CD4-positive, alpha-beta T cell treated with Interleukin-10 for 1 hour (primary cell): ENCODE data around the gene TRA2B.
A peak's percentile ranks its signal among the peaks of the same experiment; 100 is the strongest.

ENCODE experiments used
- DNase-seq: peaks from one replicate; pipeline ENCODE4 v3.0.0-alpha.2; 2020

Gene TRA2B

DNA sequence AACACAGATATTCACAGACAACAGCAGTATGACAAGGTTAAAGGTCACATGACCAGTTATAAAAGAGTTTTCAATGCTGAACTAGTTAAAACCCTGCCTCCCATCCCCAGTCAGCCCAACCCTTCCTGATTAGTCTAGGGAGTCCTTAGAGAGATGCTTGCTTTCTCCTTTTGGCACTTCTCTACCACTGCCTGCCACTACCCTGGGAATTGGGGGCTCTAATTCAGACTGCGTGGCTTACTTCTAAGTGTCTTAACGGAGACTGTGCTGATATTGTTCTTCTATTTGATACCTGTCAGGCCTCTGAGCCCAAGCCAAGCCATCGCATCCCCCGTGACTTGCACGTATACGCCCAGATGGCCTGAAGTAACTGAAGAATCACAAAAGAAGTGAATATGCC is 11.7 kb upstream of the TRA2B start:
- no peak for DNase-seq

- no peak for DNase-seq
Observed at GRCh38 chr3:185948292-185948691, 10.5 kb upstream of the TRA2B start.

- DNase-seq: no peak
Observed at GRCh38 chr3:185943760-185944106, 5.9 kb upstream of the TRA2B start.

GRCh38 chr3:185942907-185943759 is 5.3 kb upstream of the TRA2B start:
- DNase-seq: peak; percentile 89

- no peak for DNase-seq
Observed at GRCh38 chr3:185942396-185942795, 4.6 kb upstream of the TRA2B start.

DNA sequence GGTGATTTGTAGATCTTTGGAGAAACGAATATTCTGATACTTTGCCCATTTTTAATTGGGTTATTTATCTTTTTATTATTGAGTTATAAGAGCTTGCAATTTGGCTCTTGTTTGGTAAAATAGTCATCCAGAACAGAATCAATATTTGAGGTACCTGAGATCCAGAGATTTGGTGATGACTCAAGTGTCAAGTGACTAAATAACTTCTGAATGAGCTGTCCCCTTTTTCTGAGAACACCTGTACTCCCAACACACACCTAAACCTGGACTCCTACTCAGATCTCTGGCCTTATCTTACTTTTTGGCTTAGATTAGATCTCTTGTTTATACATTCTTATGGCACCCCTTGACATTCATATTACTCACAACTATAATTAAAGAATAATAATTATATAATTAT is 3.1 kb upstream of the TRA2B start:
- DNase-seq: no peak

- DNase-seq: no peak
Observed at GRCh38 chr3:185939721-185940120, 1.9 kb upstream of the TRA2B start.

DNA sequence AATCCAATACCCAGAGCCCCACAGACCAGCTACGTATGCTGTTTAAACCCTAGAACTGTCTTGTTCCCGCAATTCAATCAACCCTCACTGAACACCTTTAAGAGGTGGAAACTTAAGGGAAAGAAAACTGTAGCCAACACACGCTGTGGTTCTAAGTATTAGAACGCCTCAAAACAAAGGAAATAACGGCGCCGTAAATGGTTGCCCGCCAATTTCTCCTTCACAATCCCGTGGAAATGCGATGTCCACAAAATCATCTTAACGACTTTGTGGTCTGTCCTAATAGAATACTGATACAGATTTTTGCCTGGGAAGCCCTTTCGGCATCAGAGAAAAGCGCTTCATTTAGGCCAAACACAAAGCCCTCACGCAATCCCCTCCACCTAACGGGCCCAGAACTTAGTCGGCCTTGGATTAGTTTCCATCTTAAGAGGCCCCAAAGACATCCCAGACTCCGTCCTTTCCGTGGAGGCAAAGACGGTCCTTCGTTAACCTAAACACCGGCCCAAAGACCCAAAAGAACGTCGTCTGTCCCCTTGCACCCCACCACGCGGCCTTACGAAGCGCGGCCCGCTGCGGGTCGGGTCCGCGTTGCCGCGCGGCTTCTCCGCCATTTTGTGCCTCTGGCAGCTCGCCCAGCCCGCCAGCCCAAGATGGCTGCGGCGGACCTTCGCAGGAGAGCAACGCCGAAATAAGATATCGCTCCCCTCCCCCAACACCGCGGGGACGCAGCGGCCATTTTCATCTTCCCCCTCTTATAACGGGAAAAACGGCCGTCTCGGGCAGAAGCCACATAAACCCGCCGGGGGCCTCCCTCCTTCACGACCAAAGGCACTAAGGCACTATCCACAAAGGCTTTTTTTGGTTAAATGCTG is 763 bp downstream of the TRA2B start:
- peak; percentile 88 for DNase-seq

DNA sequence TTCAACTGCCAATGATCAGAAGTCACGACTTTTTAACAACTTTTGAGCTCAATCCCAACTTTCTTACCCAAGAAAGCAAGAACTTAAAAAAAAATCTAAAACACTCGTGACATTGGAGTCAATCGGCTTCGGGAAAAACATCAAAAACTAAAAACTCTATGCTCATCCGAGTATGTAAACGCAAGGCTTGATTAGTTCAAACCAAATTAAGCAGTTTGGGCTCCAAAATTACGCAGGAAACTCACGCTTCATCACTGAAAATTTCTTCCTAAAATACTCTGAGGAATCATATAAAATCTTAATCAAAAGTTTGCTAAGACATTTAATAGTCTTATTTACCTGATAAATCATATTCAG is 1.6 kb downstream of the TRA2B start:
- peak; percentile 10 for DNase-seq

- peak; percentile 24 for DNase-seq
Observed at GRCh38 chr3:185935465-185936272, 2.1 kb downstream of the TRA2B start.

DNA sequence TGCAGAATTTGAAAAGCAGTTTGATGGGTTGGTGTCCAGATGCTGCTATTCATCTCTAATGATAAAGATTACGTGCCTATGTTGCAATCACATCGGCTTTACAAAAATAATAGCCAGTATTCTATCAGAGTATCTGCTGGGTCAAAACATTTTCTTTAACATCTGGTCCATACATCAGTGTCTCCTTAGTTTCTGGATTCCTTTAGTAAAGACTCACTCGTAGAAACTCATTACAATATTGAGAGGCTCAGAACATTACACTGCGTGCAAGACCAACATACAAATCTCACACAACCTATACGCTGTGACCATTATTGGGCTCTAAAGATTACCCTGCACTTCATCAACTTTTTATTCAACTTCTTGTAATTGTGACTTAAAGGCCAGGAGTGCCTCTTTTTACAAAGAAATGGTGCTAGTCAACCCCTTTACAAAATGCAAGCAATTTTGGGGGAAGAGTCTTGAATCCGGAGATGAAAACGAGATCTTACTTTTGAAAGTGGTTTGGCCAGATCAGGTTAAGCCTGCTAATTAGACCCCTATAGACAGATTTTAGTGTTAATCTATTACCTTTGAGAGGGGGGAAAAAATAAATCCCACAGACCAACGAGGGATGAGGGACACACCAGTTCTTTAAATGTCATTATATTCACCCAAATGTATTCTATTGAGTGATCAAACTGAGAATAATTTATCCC is 2.9 kb downstream of the TRA2B start:
- peak; percentile 19 for DNase-seq

DNA sequence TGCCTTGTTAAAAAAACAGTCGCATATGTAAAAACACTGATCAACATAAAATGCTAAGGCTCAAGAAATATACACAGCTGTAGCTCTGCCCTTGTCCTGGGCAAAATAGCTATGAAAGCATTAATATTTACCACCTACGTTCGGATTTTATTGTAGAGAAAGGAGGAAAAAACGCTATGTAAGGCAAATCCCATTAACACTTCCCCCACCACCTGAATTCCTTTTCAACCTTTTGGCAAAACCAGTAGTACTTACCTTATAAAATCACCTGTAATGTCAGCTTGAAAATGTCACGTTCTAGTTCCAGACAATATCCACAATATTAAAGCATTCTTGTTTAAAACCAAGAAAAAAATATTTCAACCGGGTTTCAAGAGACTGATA is 3.6 kb downstream of the TRA2B start:
- DNase-seq: no peak

DNA sequence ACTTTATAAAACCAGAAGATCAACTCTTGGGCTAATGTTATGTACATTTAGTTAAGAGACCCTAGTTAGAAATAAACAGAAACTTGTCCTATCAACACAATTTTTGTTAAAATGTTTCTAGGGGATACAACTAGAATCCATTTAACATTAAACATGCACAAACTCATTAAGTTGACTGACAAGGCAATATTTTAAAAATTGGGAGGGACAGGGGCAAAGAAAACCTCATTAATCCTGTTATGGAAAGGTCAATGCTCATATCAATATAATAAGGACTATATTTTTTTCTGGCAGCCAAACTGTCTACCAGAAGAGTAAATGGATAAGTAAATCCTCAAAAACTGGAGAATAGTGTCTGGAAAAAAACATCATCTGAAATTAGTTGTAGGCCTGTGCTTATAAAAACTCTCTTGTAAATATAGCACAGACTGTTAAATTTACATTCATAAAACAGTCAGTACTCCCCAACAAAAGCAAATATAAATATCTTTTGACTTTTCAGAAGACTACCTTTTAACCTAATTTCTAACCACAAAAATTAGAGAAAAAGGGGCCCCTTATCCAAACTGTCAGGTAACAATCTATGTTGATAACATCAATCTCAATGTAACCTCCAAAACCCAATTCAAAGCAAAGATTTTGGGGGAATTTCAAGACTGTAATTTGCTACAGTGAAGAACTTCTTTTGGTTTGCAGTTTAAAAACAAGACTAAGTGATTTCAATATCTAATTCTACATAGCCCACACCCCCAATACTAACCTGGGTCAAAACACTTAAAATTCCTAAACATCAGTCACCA is 4.2 kb downstream of the TRA2B start:
- DNase-seq: peak; percentile 44

DNA sequence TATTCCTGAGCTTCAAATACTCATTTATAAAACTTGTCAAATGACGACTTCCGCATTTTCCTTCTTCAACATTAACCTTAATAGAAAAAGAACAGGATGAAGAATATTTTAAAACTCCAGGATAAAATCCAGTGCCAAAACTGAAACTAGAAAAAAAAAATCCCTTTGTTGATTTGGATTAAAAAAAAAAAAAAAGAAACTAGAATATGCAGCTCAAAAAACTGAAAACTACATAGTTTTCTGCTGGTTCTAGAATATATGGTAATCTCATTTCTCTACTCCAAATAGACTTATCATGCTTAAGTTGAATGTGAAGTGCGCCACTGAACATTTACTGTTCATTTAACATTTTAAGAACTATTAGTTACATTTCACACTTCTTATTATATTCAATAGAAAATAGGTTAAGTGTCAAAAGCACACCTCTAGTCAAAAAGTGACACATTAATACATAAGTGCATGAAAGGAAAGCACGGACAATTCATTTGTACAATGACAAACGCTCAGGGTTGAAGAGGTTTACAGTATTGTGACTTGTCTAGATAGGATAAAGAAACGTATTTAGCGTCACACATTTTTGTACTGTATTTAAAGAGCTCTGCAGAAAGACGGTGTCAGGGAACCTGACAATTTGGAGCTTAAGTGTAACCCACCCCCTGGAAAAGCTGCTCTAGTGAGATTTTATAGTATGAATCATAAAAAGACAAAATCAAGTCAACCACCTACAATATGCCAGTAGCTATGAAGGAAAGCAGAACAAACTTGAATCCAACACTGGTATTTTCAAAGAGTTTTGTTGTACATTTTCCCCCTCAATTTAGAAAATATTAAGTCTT is 5.8 kb downstream of the TRA2B start:
- peak; percentile 21 for DNase-seq

DNA sequence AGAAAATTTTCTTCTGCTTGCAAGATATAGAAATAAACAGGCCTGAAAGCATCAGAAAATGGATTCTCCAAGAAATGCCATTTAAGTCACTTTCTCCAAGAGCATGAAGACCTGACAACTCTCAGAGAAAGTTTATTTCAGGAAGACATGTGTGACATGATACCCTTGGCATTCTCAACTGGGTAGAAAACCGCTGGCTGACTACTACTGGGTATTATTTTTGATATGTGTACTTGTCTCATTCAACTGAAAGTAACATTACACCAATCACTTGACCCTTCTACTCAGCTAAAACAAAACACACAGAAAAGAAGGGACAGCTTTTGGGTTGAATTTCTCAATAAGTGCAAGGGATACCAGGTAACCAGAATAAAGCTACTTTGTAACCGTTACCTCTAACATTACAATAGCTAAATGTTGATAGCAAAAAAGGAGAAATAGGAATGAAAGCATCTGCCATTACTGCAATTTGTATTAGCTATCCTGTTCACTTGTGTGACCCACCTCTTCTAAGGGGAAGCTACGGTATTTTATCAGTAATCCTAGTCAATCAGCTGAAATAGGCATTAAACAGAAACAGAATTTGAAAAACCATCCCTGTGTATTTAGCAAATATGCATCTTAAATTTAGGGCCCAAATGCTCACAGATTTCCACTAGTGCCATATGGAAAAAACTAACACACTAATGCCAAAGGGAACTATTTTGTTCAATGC is 7.3 kb downstream of the TRA2B start:
- DNase-seq: peak; percentile 4

DNA sequence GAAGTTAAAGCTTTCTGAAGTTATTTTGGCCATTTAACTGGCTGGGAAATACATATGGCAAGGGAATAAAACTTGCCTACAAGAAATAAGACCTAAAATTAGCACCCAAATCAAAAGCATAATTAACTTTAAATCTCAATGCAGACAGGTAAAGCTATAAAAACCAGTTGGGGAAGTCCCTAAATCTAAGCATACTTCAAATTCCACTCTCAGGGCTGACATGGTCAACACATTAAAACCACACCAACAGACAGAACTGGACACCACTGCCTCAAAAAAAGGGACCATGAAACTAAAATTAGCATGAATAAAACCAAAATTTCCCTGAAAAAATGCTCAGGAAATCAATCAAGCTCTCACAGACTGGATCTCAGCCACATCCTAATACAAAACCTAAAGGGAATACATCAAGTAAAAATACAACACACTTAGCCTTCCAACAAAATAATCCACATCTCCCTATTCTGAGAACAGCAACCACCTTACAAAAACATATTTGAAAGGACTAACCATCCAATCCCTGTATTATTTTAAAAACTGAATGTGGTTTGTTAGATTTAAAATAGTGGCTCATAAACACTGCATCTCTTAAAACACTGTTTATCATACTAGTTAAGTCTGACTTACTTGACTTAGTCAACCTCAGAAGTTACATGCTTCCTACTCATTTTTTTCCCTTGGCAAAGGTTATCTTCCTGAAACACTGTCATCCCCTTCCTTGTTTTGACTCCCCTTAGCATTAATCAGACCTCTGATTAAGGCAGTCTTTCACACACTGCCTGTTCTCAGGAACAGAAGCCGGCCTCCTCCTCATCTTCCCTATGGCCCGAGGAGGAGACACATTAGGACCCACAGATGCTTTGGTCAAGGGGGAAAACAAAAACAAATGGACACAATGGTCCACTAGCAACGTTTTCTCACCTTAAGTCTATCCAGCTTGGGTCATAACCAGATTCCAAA is 8.3 kb downstream of the TRA2B start:
- DNase-seq: peak; percentile 5

GRCh38 chr3:185928496-185928895 is 9.3 kb downstream of the TRA2B start:
- DNase-seq: peak; percentile 1

GRCh38 chr3:185927501-185928200 is 10.2 kb downstream of the TRA2B start:
- DNase-seq: peak; percentile 6
